HepG2 (cell line): Measurements from ENCODE around the gene CA12. TPM values are rescaled to one million over a fixed set of nuclear protein-coding genes. Genes with fewer than 3 reads are reported as not detected.

Experiments
- ATAC-seq: fragments of 200-7000 bp; cut with Tn5 transposase; 3 replicates; pipeline ENCODE4 v1.9.1; 2020; ENCODE audit warnings: mild to moderate bottlenecking, moderate library complexity
- BruUV-seq: library from RNA; stranded (reverse); fragments of 400-500 nt; replicated peaks from 2 replicates; lab custom pipeline; 2021; lab: Mats Ljungman, UMichigan
- CTCF ChIA-PET: fragments of 300-600 bp; formaldehyde crosslinking; extraction: SDS; loops from one replicate; lab custom pipeline; 2021; ENCODE audit warnings: low total read pairs, inconsistent platforms, low intra/inter-chr PET ratio; lab: Yijun Ruan, JAX
- POLR2A ChIA-PET: fragments of 350-600 bp; sonication (Branson Sonifier 250); formaldehyde crosslinking; loops from one replicate; lab custom pipeline; 2020; ENCODE audit warnings: antibody characterized with exemption, inconsistent platforms; lab: Yijun Ruan, JAX
- DNase-seq: peaks from one replicate; pipeline ENCODE4 v3.0.0-alpha.2; 2015; ENCODE audit warnings: low spot score
- FAIRE-seq: peaks from 3 replicates; lab custom pipeline; 2011; peaks lifted over from hg19 to GRCh38; lab: Jason Lieb, UNC
- H2AFZ ChIP-seq: one replicate; pipeline ENCODE4 v1.6.1; 2011; ENCODE audit warnings: low read length, inconsistent platforms
- H3K27ac ChIP-seq: fragments of 300-600 bp; 3 replicates; pipeline ENCODE4 v1.8.0; 2011; ENCODE audit warnings: mixed run types, mild to moderate bottlenecking, mixed read lengths, low read length, inconsistent platforms; ENCODE audit not compliant: insufficient read depth; ENCODE audit errors: extremely low read length
- H3K27me3 ChIP-seq, 2 experiments: fragments of 200-600 bp in 1 of 2; 2 replicates in 1 of 2; 3 replicates in 1 of 2; pipeline versions ENCODE4 v1.6.0 to v1.8.0; 2011; ENCODE audit warnings: low read length in 2 of 2, mild to moderate bottlenecking in 2 of 2, moderate library complexity in 2 of 2, inconsistent platforms in 1 of 2; ENCODE audit not compliant: insufficient read depth in 2 of 2, control insufficient read depth in 1 of 2
- H3K36me3 ChIP-seq, 2 experiments: fragments of 200-600 bp in 1 of 2; replicated peaks in 1 of 2; 2 replicates in 1 of 2; 3 replicates in 1 of 2; pipeline versions ENCODE4 v1.5.1 to v1.8.0; 2011; ENCODE audit warnings: low read length in 2 of 2, inconsistent platforms in 1 of 2; ENCODE audit not compliant: insufficient read depth in 2 of 2, control insufficient read depth in 1 of 2
- H3K4me1 ChIP-seq: 2 replicates; pipeline ENCODE4 v1.5.1; 2012; ENCODE audit warnings: low read length, inconsistent platforms; ENCODE audit not compliant: insufficient read depth
- H3K4me2 ChIP-seq: 2 replicates; pipeline ENCODE4 v1.6.0; 2011; ENCODE audit warnings: low read depth, low read length, inconsistent platforms
- H3K4me3 ChIP-seq, 3 experiments: fragments of 200-600 bp in 1 of 3; sonication (generic), shearing (Covaris generic) in 1 of 3; replicated peaks in 1 of 3; 2 replicates each; pipeline ENCODE4 v1.5.1; 2011 to 2016; ENCODE audit warnings: low read length in 3 of 3, inconsistent platforms in 2 of 3, low read depth in 2 of 3, mild to moderate bottlenecking in 2 of 3, control low read depth in 1 of 3, mixed read lengths in 1 of 3; ENCODE audit not compliant: insufficient read depth in 1 of 3
- H3K79me2 ChIP-seq: one replicate; pipeline ENCODE4 v1.6.1; 2011; ENCODE audit warnings: low read length, inconsistent platforms; ENCODE audit not compliant: insufficient read depth
- H3K9ac ChIP-seq: 2 replicates; pipeline ENCODE4 v1.6.0; 2011; ENCODE audit warnings: mild to moderate bottlenecking, low read depth, low read length, inconsistent platforms; ENCODE audit not compliant: insufficient read depth
- H3K9me3 ChIP-seq: 2 replicates; pipeline ENCODE4 v1.5.1; 2012; ENCODE audit warnings: mild to moderate bottlenecking, low read length
- H4K20me1 ChIP-seq: 2 replicates; pipeline ENCODE4 v1.6.0; 2011; ENCODE audit warnings: inconsistent platforms, mild to moderate bottlenecking, low read length, moderate library complexity; ENCODE audit not compliant: insufficient read depth
- DZIP1 ChIP-seq: sonication (generic); formaldehyde crosslinking; IDR thresholded peaks from 2 replicates; pipeline ENCODE4 v1.5.0; 2020; ENCODE audit warnings: mild to moderate bottlenecking, missing genetic modification reagents
- HOXD1 ChIP-seq: sonication (generic); formaldehyde crosslinking; IDR thresholded peaks from 2 replicates; pipeline ENCODE4 v1.5.0; 2020; ENCODE audit warnings: missing genetic modification reagents
- IRX3 ChIP-seq: sonication (generic); formaldehyde crosslinking; IDR thresholded peaks from 2 replicates; pipeline ENCODE4 v1.8.1; 2023; ENCODE audit warnings: mild to moderate bottlenecking, low read depth, missing genetic modification reagents, borderline replicate concordance
- KLF6 ChIP-seq: IDR thresholded peaks from 2 replicates; pipeline ENCODE4 v1.8.0; 2016; ENCODE audit warnings: missing biosample characterization, missing genetic modification reagents
- MEF2D ChIP-seq: sonication (generic); formaldehyde crosslinking; IDR thresholded peaks from 2 replicates; pipeline ENCODE4 v1.5.1; 2020; ENCODE audit warnings: mild to moderate bottlenecking, missing genetic modification reagents
- MTA1 ChIP-seq: sonication (generic); formaldehyde crosslinking; IDR thresholded peaks from 2 replicates; pipeline ENCODE4 v1.4.0; 2020; ENCODE audit warnings: missing genetic modification reagents, mild to moderate bottlenecking, borderline replicate concordance
- NFE2 ChIP-seq: sonication (generic); formaldehyde crosslinking; IDR thresholded peaks from 2 replicates; pipeline ENCODE4 v1.4.0; 2020; ENCODE audit warnings: missing genetic modification reagents
- NPAS2 ChIP-seq: sonication (generic); formaldehyde crosslinking; IDR thresholded peaks from 2 replicates; pipeline ENCODE4 v1.8.0; 2022; ENCODE audit warnings: mild to moderate bottlenecking, missing genetic modification reagents, borderline replicate concordance
- RARA ChIP-seq: IDR thresholded peaks from 2 replicates; pipeline ENCODE4 v1.6.1; 2016; ENCODE audit warnings: missing genetic modification reagents, missing compliant biosample characterization
- RBFOX2 ChIP-seq: fragments of 200-400 bp; formaldehyde crosslinking; IDR thresholded peaks from 2 replicates; pipeline ENCODE4 v1.6.1; 2017; ENCODE audit warnings: low read depth, mild to moderate bottlenecking, low read length
- REXO4 ChIP-seq: sonication (generic); formaldehyde crosslinking; IDR thresholded peaks from 2 replicates; pipeline ENCODE4 v1.8.0; 2022; ENCODE audit warnings: missing genetic modification reagents, mild to moderate bottlenecking, borderline replicate concordance
- RXRA ChIP-seq: sonication (generic); formaldehyde crosslinking; IDR thresholded peaks from 2 replicates; pipeline ENCODE4 v1.5.1; 2020; ENCODE audit warnings: missing genetic modification reagents
- SIN3B ChIP-seq: fragments of 150-350 bp; IDR thresholded peaks from 2 replicates; pipeline ENCODE4 v1.6.1; 2014; ENCODE audit warnings: low read length
- THYN1 ChIP-seq: sonication (generic); formaldehyde crosslinking; IDR thresholded peaks from 2 replicates; pipeline ENCODE4 v1.8.1; 2023; ENCODE audit warnings: low read depth, mild to moderate bottlenecking, moderate library complexity, missing genetic modification reagents, borderline replicate concordance
- ZBTB34 ChIP-seq: sonication (generic); formaldehyde crosslinking; IDR thresholded peaks from 2 replicates; pipeline ENCODE4 v1.8.0; 2022; ENCODE audit warnings: mild to moderate bottlenecking, missing genetic modification reagents
- ZNF44 ChIP-seq: sonication (generic); formaldehyde crosslinking; IDR thresholded peaks from 2 replicates; pipeline ENCODE4 v1.5.1; 2020; ENCODE audit warnings: mild to moderate bottlenecking, missing genetic modification reagents
- WGBS: methylation state at CpG from one replicate; pipeline ENCODE4 v1.1.6; 2017; ENCODE audit warnings: low lambda C conversion rate; 5-methylcytosine and 5-hydroxymethylcytosine counted together
- in situ Hi-C: cut with HindIII; loops from 2 replicates; pipeline ENCODE4 v1.10.0; 2017; ENCODE audit warnings: low pct_unique_long_range_greater_than_20kb; ENCODE audit not compliant: extremely low pct_ligation_motif_present
- intact Hi-C: fragments of 100-400 bp; cut with micrococcal nuclease; formaldehyde crosslinking; loops from one replicate; pipeline ENCODE4 v1.10.0; 2022; ENCODE audit not compliant: unreplicated experiment
- polyA plus RNA-seq, 8 experiments: library from polyadenylated mRNA; depleted of rRNA in 3 of 8; stranded (reverse) in 7 of 8; unstranded in 1 of 8; fragments of >200 nt; fragmentation: Illumina TruSeq in 4 of 8; extraction: Trizol in 4 of 8; gene quantifications; 2 replicates each; pipeline versions ENCODE4 v1.2.1 to v1.2.3, GENCODE V29; 2011 to 2016; ENCODE audit warnings: low read depth in 4 of 8, missing spikeins in 1 of 8, mixed read lengths in 1 of 8; ENCODE audit not compliant: insufficient read depth in 1 of 8
- total RNA-seq, 5 experiments: library from RNA; depleted of rRNA; stranded (reverse); fragments of >200 nt; fragmentation: Illumina TruSeq; extraction: Trizol; gene quantifications; 2 replicates each; pipeline ENCODE4 v1.2.3, GENCODE V29; 2016; ENCODE audit warnings: low read depth in 1 of 5

CA12 gene
- total and polyA plus RNA-seq, 2 of the 13 experiments (the other 11 are each of a cell fraction or from before 2014, with no cell fraction given) = 0.07 to 0.20 TPM

GRCh38 chr15:63292241-63292640, 89.4 kb downstream of the CA12 start:
- TF ChIP-seq MEF2D = no peak
- in situ Hi-C loops = loop anchor here (25.0 kb wide), 1 partner anchor 270 kb away; no protein-coding TSS in a partner anchor
- Histone ChIP-seq H3K9me3 (no peaks in the 10 kb centered on the region), H3K4me1 (peaks cover 25% of the 10 kb centered on the region), H3K36me3 (no peaks in the 10 kb centered on the region), H3K27me3 (no peaks in the 10 kb centered on the region), H3K27ac (no peak overlapping the region), H2AFZ (no peak overlapping the region), H3K9ac (no peak overlapping the region), H4K20me1 (no peaks in the 10 kb centered on the region), H3K4me3 (no peak overlapping the region), H3K79me2 (no peaks in the 10 kb centered on the region), H3K4me2 (no peak overlapping the region)
- intact Hi-C loops = loop anchor here (5.0 kb wide), 1 partner anchor 305 kb away; the partner anchor contains the start of gene FBXL22
- ChIA-PET POLR2A (interaction anchor here (0.6 to 1.5 kb wide), 2 partner anchors 36 to 136 kb away, joined by 3 read pairs; no protein-coding TSS in a partner anchor), CTCF (no interaction called here)
- no TSS peak for BruUV-seq
- 53% methylated on average over 3 of the region's 3 CpGs for WGBS
- FAIRE-seq (no peak), ATAC-seq (no peak), DNase-seq (no peak)

DNA sequence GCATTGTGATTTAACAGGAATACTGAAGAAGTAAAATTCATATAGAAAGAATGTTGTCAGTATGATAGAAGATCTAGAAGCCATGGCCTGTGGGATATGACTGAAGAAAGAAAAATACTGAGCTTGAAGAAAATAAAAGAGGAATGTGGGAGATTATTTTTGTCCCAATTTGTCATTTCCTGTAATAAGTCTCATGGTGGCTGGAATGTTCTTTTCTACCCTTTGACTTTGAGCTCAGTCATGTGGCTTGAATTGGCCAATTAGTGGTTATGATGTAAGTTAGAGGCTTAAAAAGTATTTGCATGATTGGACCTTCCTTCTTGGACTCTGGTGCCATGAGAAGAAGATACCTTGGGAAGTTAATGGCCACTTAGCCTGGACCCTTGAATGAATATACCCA, 90.1 kb downstream of the CA12 start:
- Histone ChIP-seq H3K9me3 (no peaks in the 10 kb centered on the region), H3K36me3 (no peaks in the 10 kb centered on the region), H3K79me2 (no peaks in the 10 kb centered on the region), H4K20me1 (no peaks in the 10 kb centered on the region), H3K9ac (no peak overlapping the region), H3K27ac (no peak overlapping the region), H3K4me1 (peaks cover 23% of the 10 kb centered on the region), H3K27me3 (no peaks in the 10 kb centered on the region), H3K4me2 (no peak overlapping the region), H2AFZ (no peak overlapping the region), H3K4me3 (no peak overlapping the region)
- intact Hi-C loops (loop anchor here (5.0 kb wide), 1 partner anchor 306 kb away; the partner anchor contains the start of gene FBXL22), in situ Hi-C loops (loop anchor here (25.0 kb wide), 1 partner anchor 271 kb away; no protein-coding TSS in a partner anchor)
- POLR2A ChIA-PET = interaction anchor here (1.5 kb wide), 1 partner anchor 35 kb away, joined by 3 read pairs; no protein-coding TSS in a partner anchor
- no peak for ATAC-seq
- BruUV-seq = no TSS peak
- no peak for FAIRE-seq
- CTCF ChIA-PET = no interaction called here
- no peak for DNase-seq
- TF ChIP-seq DZIP1 (CRISPR knock-in tag) (no peak), ZNF44 (no peak), SIN3B (no peak), THYN1 (CRISPR knock-in tag) (no peak), HOXD1 (no peak), ZBTB34 (no peak), MTA1 (CRISPR knock-in tag) (no peak), RBFOX2 (no peak), NFE2 (CRISPR knock-in tag) (no peak), NPAS2 (no peak), RARA (CRISPR knock-in tag) (no peak), KLF6 (no peak), REXO4 (CRISPR knock-in tag) (no peak), IRX3 (CRISPR knock-in tag) (no peak), RXRA (CRISPR knock-in tag) (no peak)
